Right atrium auricular region (tissue), 2 donors: ENCODE data around the gene ST6GAL2. TPM values are rescaled to one million over a fixed set of nuclear protein-coding genes. Genes with fewer than 3 reads are reported as not detected.

Experiments
- DNase-seq: peaks from one replicate; pipeline ENCODE4 v3.0.0-alpha.2; 2019; ENCODE audit warnings: low spot score
- H3K27ac ChIP-seq, 2 donors: fragments of 200-600 bp; sonication (generic); 1 replicate in 1 of 2; 2 replicates in 1 of 2; pipeline ENCODE4 v1.5.1; 2016 to 2019
- H3K27me3 ChIP-seq, 2 donors: fragments of 200-600 bp; sonication (generic); one replicate each; pipeline versions ENCODE4 v1.5.1 to v1.6.0; 2017 to 2019
- H3K36me3 ChIP-seq: fragments of 200-600 bp; sonication (generic); one replicate; pipeline ENCODE4 v1.5.1; 2016
- H3K4me1 ChIP-seq, 2 donors: fragments of 200-600 bp; sonication (generic); one replicate each; pipeline versions ENCODE4 v1.5.1 to v1.6.0; 2017 to 2019
- H3K4me3 ChIP-seq, 2 donors: fragments of 200-600 bp; sonication (generic); 1 replicate in 1 of 2; 2 replicates in 1 of 2; pipeline ENCODE4 v1.5.1; 2017 to 2019; ENCODE audit warnings: mild to moderate bottlenecking in 1 of 2, moderate library complexity in 1 of 2
- H3K9me3 ChIP-seq, 2 donors: fragments of 200-600 bp; sonication (generic); one replicate each; pipeline ENCODE4 v1.5.1; 2019
- CTCF ChIP-seq, 2 donors: fragments of 200-600 bp; sonication (generic); IDR thresholded peaks; one replicate each; pipeline ENCODE4 v1.5.1; 2019; ENCODE audit warnings: antibody characterized with exemption in 2 of 2
- total RNA-seq, 2 donors: library from RNA; depleted of rRNA; stranded (reverse); fragments of >200 nt; gene quantifications; one replicate each; pipeline ENCODE4 v1.1.0, GENCODE V29; 2016

ST6GAL2 gene
- total RNA-seq, 2 donors from 2014 or later: 0.59 to 0.67 TPM

GRCh38 chr2:106869512-106870275 is 16.3 kb downstream of the ST6GAL2 start:
- no peaks in the 10 kb centered on the region for H3K4me1 ChIP-seq
- TF ChIP-seq CTCF (IDR thresholded peaks at IDR 0.05): no peak
- no peak overlapping the region for H3K27ac ChIP-seq
- no peak overlapping the region for H3K4me3 ChIP-seq
- no peaks in the 10 kb centered on the region for H3K27me3 ChIP-seq
- H3K9me3 ChIP-seq: no peaks in the 10 kb centered on the region
- H3K36me3 ChIP-seq: no peaks in the 10 kb centered on the region
- no peak for DNase-seq

GRCh38 chr2:106868275-106868674 is 17.7 kb downstream of the ST6GAL2 start:
- TF ChIP-seq CTCF (IDR thresholded peaks at IDR 0.05): no peak
- no peaks in the 10 kb centered on the region for H3K36me3 ChIP-seq
- no peak for DNase-seq
- no peaks in the 10 kb centered on the region for H3K9me3 ChIP-seq
- no peak overlapping the region for H3K27ac ChIP-seq
- H3K27me3 ChIP-seq: no peaks in the 10 kb centered on the region
- no peaks in the 10 kb centered on the region for H3K4me1 ChIP-seq
- H3K4me3 ChIP-seq: no peak overlapping the region

- Histone ChIP-seq H3K4me1 (no peaks in the 10 kb centered on the region), H3K36me3 (no peaks in the 10 kb centered on the region), H3K27me3 (no peaks in the 10 kb centered on the region), H3K9me3 (no peaks in the 10 kb centered on the region), H3K4me3 (no peak overlapping the region), H3K27ac (no peak overlapping the region)
- DNase-seq: no peak
- TF ChIP-seq CTCF (IDR thresholded peaks at IDR 0.05): no peak
These were observed 18.6 kb downstream of the ST6GAL2 start for GRCh38 chr2:106867196-106867953.

GRCh38 chr2:106866641-106867040 is 19.3 kb downstream of the ST6GAL2 start:
- H3K27me3 ChIP-seq: no peaks in the 10 kb centered on the region
- H3K4me3 ChIP-seq: no peak overlapping the region
- no peak overlapping the region for H3K27ac ChIP-seq
- H3K9me3 ChIP-seq: no peaks in the 10 kb centered on the region
- no peaks in the 10 kb centered on the region for H3K36me3 ChIP-seq
- DNase-seq: no peak
- H3K4me1 ChIP-seq: no peaks in the 10 kb centered on the region
- no peak for TF ChIP-seq CTCF (IDR thresholded peaks at IDR 0.05)

- no peaks in the 10 kb centered on the region for H3K36me3 ChIP-seq
- H3K9me3 ChIP-seq: peaks cover 0 to 6% of the 10 kb centered on the region in 2 donors
- no peak overlapping the region for H3K4me3 ChIP-seq
- no peaks in the 10 kb centered on the region for H3K27me3 ChIP-seq
- no peak for DNase-seq
- TF ChIP-seq CTCF (IDR thresholded peaks at IDR 0.05): no peak
- no peak overlapping the region for H3K27ac ChIP-seq
- no peaks in the 10 kb centered on the region for H3K4me1 ChIP-seq
These were observed 21.9 kb downstream of the ST6GAL2 start for GRCh38 chr2:106864051-106864450.
